IMR-90 (cell line): ENCODE data around the gene LRP1B. TPM values are rescaled to one million over a fixed set of nuclear protein-coding genes. Genes with fewer than 3 reads are reported as not detected.

Source experiments
- ATAC-seq: fragments of 200-7000 bp; cut with Tn5 transposase; 2 replicates; pipeline ENCODE4 v1.9.1; 2020; ENCODE audit warnings: low read depth, mild to moderate bottlenecking, moderate library complexity
- BruUV-seq: library from RNA; stranded (reverse); fragments of 400-500 nt; replicated peaks from 2 replicates; lab custom pipeline; 2021; lab: Mats Ljungman, UMichigan
- CTCF ChIA-PET: fragments of 300-600 bp; formaldehyde crosslinking; extraction: SDS; loops from one replicate; lab custom pipeline; 2021; ENCODE audit warnings: antibody characterized with exemption; lab: Yijun Ruan, JAX
- POLR2A ChIA-PET: fragments of 300-600 bp; sonication (Branson Sonifier 250); formaldehyde crosslinking; loops from one replicate; lab custom pipeline; 2022; ENCODE audit warnings: antibody characterized with exemption; ENCODE audit not compliant: unreplicated experiment; lab: Charles Lee
- DNase-seq: peaks from one replicate; pipeline ENCODE4 v3.0.0; 2013
- H2AFZ ChIP-seq: replicated peaks from 2 replicates; pipeline ENCODE3; 2013; ENCODE audit warnings: low read length, mild to moderate bottlenecking; ENCODE audit not compliant: poor library complexity
- H2AK5ac ChIP-seq: 2 replicates; pipeline ENCODE4 v1.6.1; 2013; ENCODE audit warnings: low read depth, low read length, inconsistent platforms
- H2AK9ac ChIP-seq: replicated peaks from 2 replicates; pipeline ENCODE3; 2013; ENCODE audit warnings: mild to moderate bottlenecking, low read depth, low read length, moderate library complexity; ENCODE audit not compliant: poor library complexity
- H2BK120ac ChIP-seq: 2 replicates; pipeline ENCODE4 v1.6.1; 2013; ENCODE audit warnings: low read depth, low read length, inconsistent platforms
- H2BK15ac ChIP-seq: 3 replicates; pipeline ENCODE4 v1.6.1; 2013; ENCODE audit warnings: low read depth, low read length, inconsistent platforms
- H2BK20ac ChIP-seq: 2 replicates; pipeline ENCODE4 v1.6.1; 2013; ENCODE audit warnings: low read depth, mild to moderate bottlenecking, inconsistent platforms, low read length, moderate library complexity
- H2BK5ac ChIP-seq: 2 replicates; pipeline ENCODE4 v1.6.1; 2013; ENCODE audit warnings: mild to moderate bottlenecking, low read depth, low read length, inconsistent platforms; ENCODE audit not compliant: poor library complexity, severe bottlenecking
- H3K14ac ChIP-seq: replicated peaks from 2 replicates; pipeline ENCODE4 v1.6.1; 2013; ENCODE audit warnings: low read depth, low read length, inconsistent platforms
- H3K18ac ChIP-seq: 2 replicates; pipeline ENCODE4 v1.6.1; 2013; ENCODE audit warnings: low read depth, low read length, control low read depth
- H3K23ac ChIP-seq: 2 replicates; pipeline ENCODE4 v1.6.1; 2013; ENCODE audit warnings: low read depth, low read length, inconsistent platforms
- H3K27ac ChIP-seq: 2 replicates; pipeline ENCODE4 v1.5.1; 2013; ENCODE audit warnings: mild to moderate bottlenecking, control low read depth, low read length; ENCODE audit not compliant: insufficient read depth
- H3K27me3 ChIP-seq: 2 replicates; pipeline ENCODE4 v1.6.1; 2013; ENCODE audit warnings: low read length; ENCODE audit not compliant: control insufficient read depth, insufficient read depth
- H3K36me3 ChIP-seq: 2 replicates; pipeline ENCODE4 v1.6.1; 2013; ENCODE audit warnings: low read length, mixed read lengths; ENCODE audit not compliant: control insufficient read depth, insufficient read depth
- H3K4ac ChIP-seq: 2 replicates; pipeline ENCODE4 v1.6.1; 2013; ENCODE audit warnings: low read depth, low read length, inconsistent platforms
- H3K4me1 ChIP-seq: 2 replicates; pipeline ENCODE4 v1.6.1; 2013; ENCODE audit warnings: low read length, mixed read lengths; ENCODE audit not compliant: control insufficient read depth, insufficient read depth
- H3K4me2 ChIP-seq: 2 replicates; pipeline ENCODE4 v1.6.1; 2013; ENCODE audit warnings: low read depth, mild to moderate bottlenecking, control low read depth, low read length, moderate library complexity
- H3K4me3 ChIP-seq: 2 replicates; pipeline ENCODE4 v1.5.1; 2013; ENCODE audit warnings: low read depth, mild to moderate bottlenecking, control low read depth, low read length, moderate library complexity; ENCODE audit not compliant: insufficient read depth
- H3K56ac ChIP-seq: 2 replicates; pipeline ENCODE4 v1.6.1; 2013; ENCODE audit warnings: low read length, inconsistent platforms; ENCODE audit not compliant: insufficient read depth; ENCODE audit errors: extremely low read depth
- H3K79me1 ChIP-seq, 2 experiments: 2 replicates each; pipeline ENCODE4 v1.6.1; 2013; ENCODE audit warnings: low read length in 2 of 2, inconsistent platforms in 1 of 2, low read depth in 1 of 2
- H3K9ac ChIP-seq: 2 replicates; pipeline ENCODE4 v1.6.1; 2013; ENCODE audit warnings: low read depth, low read length, control low read depth
- H3K9me1 ChIP-seq: 2 replicates; pipeline ENCODE4 v1.6.1; 2013; ENCODE audit warnings: low read length, inconsistent platforms; ENCODE audit not compliant: insufficient read depth
- H3K9me3 ChIP-seq: 2 replicates; pipeline ENCODE4 v1.6.1; 2013; ENCODE audit warnings: low read length; ENCODE audit not compliant: control insufficient read depth, insufficient read depth
- H4K20me1 ChIP-seq: 2 replicates; pipeline ENCODE4 v1.6.1; 2013; ENCODE audit warnings: low read length, inconsistent platforms; ENCODE audit not compliant: insufficient read depth
- H4K5ac ChIP-seq: 2 replicates; pipeline ENCODE4 v1.6.1; 2013; ENCODE audit warnings: mild to moderate bottlenecking, low read depth, low read length, control low read depth
- H4K8ac ChIP-seq, 2 experiments: 2 replicates each; pipeline ENCODE4 v1.6.1; 2013; ENCODE audit warnings: low read depth in 2 of 2, low read length in 2 of 2, control low read depth in 1 of 2, inconsistent platforms in 1 of 2
- H4K91ac ChIP-seq: 2 replicates; pipeline ENCODE4 v1.6.1; 2013; ENCODE audit warnings: low read depth, low read length, inconsistent platforms; ENCODE audit not compliant: insufficient read depth
- BHLHE40 ChIP-seq: fragments of 150-350 bp; IDR thresholded peaks from 2 replicates; pipeline ENCODE4 v1.6.1; 2016; ENCODE audit warnings: mild to moderate bottlenecking, low read depth, low read length
- FOS ChIP-seq: fragments of 150-350 bp; IDR thresholded peaks from 2 replicates; pipeline ENCODE4 v1.6.1; 2016; ENCODE audit warnings: low read depth, low read length
- WGBS, 2 experiments: methylation state at CpG; one replicate each; pipeline versions ENCODE4 v1.1.5 to v1.1.7; 2013; ENCODE audit warnings: missing lambda C conversion rate in 2 of 2; ENCODE audit not compliant: insufficient read length in 1 of 2; ENCODE audit errors: extremely low coverage in 2 of 2; 5-methylcytosine and 5-hydroxymethylcytosine counted together
- dilution Hi-C: fragments of 300-500 bp; cut with HindIII; formaldehyde crosslinking; loops from one replicate; pipeline ENCODE4 v1.14.3; 2018; ENCODE audit warnings: low sequenced_read_pairs; ENCODE audit not compliant: unreplicated experiment
- in situ Hi-C: fragments of 300-500 bp; cut with MboI; formaldehyde crosslinking; loops from 3 replicates; pipeline ENCODE4 v1.14.3; 2019; ENCODE audit warnings: low sequenced_read_pairs, inconsistent platforms, mixed read lengths
- intact Hi-C: fragments of 100-400 bp; cut with micrococcal nuclease; formaldehyde crosslinking; loops from 2 replicates; pipeline ENCODE4 v1.10.0; 2022
- polyA plus RNA-seq, 3 experiments: library from polyadenylated mRNA; depleted of rRNA; stranded (reverse); fragments of >200 nt; gene quantifications; 2 replicates each; pipeline ENCODE4 v1.2.3, GENCODE V29; 2012; ENCODE audit warnings: low replicate concordance in 1 of 3
- total RNA-seq: library from RNA; depleted of rRNA; stranded (reverse); fragments of >200 nt; gene quantifications from 2 replicates; pipeline ENCODE4 v1.2.3, GENCODE V29; 2012
- TF ChIP-seq, protein P1 (sequence below): fragments of 150-350 bp; IDR thresholded peaks from 2 replicates; pipeline ENCODE4 v1.6.1; 2016; ENCODE audit warnings: low read depth, mild to moderate bottlenecking, low read length, moderate library complexity, borderline replicate concordance

LRP1B gene
- total and polyA plus RNA-seq, 2 of the 4 experiments (the other 2 are of a cell fraction) = under 0.01 to 0.02 TPM

DNA sequence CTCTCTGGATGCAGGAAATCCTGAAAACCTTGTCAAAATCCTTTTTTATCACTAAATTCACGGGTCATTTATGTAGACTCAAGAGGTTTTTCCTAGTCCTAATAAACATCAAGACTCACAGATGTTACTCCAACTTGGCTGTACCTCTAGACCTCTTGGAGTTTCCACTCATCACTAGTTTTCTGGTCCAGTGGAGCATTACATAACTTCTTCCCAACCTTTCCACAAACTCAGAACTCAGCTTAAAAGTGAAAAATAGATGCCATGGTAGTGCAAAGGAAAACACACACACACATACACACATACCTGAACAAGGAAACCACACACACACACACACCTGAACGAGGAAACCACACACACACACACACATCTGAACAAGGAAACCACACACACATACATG is 807.2 kb downstream of the LRP1B start:
- Histone ChIP-seq H3K9me3 (no peaks in the 10 kb centered on the region), H3K9ac (no peak overlapping the region), H2AK9ac (no peak overlapping the region), H4K91ac (no peak overlapping the region), H2AK5ac (no peak overlapping the region), H3K14ac (no peak overlapping the region), H2BK20ac (no peak overlapping the region), H3K79me1 (no peaks in the 10 kb centered on the region), H4K5ac (no peak overlapping the region), H3K4ac (no peak overlapping the region), H3K9me1 (no peaks in the 10 kb centered on the region), H3K27ac (no peak overlapping the region), H3K4me1 (no peaks in the 10 kb centered on the region; the same call in 1 of the 2 replicates), H3K23ac (no peak overlapping the region), H2AFZ (no peak overlapping the region), H3K56ac (no peak overlapping the region), H2BK120ac (no peak overlapping the region), H2BK15ac (no peak overlapping the region), H4K20me1 (no peaks in the 10 kb centered on the region), H3K4me3 (no peak overlapping the region), H2BK5ac (peak overlapping the region; percentile 88), H3K18ac (peak overlapping the region; percentile 16; the same call in 1 of the 2 replicates), H3K36me3 (no peaks in the 10 kb centered on the region), H3K4me2 (no peak overlapping the region), H4K8ac (no peak overlapping the region), H3K27me3 (no peaks in the 10 kb centered on the region)
- ATAC-seq (no peak), DNase-seq (no peak)
- WGBS, 2 experiments = no CpG with 5 or more reads among the region's 2 CpGs
- intact Hi-C loops (no loop called here), dilution Hi-C loops (no loop called here), in situ Hi-C loops (no loop called here)
- ChIA-PET CTCF (interaction anchor here (0.6 kb wide), 2 partner anchors 57 to 1255 kb away, joined by 3 read pairs; no protein-coding TSS in a partner anchor), POLR2A (no interaction called here)
- no peak for TF ChIP-seq FOS
- TF ChIP-seq, protein P1, sequence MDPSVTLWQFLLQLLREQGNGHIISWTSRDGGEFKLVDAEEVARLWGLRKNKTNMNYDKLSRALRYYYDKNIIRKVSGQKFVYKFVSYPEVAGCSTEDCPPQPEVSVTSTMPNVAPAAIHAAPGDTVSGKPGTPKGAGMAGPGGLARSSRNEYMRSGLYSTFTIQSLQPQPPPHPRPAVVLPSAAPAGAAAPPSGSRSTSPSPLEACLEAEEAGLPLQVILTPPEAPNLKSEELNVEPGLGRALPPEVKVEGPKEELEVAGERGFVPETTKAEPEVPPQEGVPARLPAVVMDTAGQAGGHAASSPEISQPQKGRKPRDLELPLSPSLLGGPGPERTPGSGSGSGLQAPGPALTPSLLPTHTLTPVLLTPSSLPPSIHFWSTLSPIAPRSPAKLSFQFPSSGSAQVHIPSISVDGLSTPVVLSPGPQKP = no peak
- TF ChIP-seq BHLHE40 = no peak
- no TSS peak for BruUV-seq
